Retinal pigment epithelial cell (primary cell): Measurements from ENCODE around the gene NBEAL1.
"Not testable (repeated sequence)": the region's sequence is repeated elsewhere in the genome, so short reads cannot be mapped to it uniquely, and the experiment has no call there.

Experiments used
- DNase-seq: peaks from one replicate; pipeline ENCODE4 v3.0.0-alpha.2; 2010; ENCODE audit warnings: low read depth
- H3K4me3 ChIP-seq: 2 replicates; pipeline ENCODE4 v1.5.1; 2011; ENCODE audit warnings: mild to moderate bottlenecking, low read length, control low read depth, moderate library complexity
- TF ChIP-seq, protein P1 (sequence below): conservative IDR thresholded peaks from 2 replicates; pipeline ENCODE4 v1.5.1; 2011; ENCODE audit warnings: low read depth, low read length, control low read depth, inconsistent platforms

NBEAL1 gene

GRCh38 chr2:203164311-203164935 lies 149.7 kb downstream of the NBEAL1 start:
- TF ChIP-seq, protein P1, sequence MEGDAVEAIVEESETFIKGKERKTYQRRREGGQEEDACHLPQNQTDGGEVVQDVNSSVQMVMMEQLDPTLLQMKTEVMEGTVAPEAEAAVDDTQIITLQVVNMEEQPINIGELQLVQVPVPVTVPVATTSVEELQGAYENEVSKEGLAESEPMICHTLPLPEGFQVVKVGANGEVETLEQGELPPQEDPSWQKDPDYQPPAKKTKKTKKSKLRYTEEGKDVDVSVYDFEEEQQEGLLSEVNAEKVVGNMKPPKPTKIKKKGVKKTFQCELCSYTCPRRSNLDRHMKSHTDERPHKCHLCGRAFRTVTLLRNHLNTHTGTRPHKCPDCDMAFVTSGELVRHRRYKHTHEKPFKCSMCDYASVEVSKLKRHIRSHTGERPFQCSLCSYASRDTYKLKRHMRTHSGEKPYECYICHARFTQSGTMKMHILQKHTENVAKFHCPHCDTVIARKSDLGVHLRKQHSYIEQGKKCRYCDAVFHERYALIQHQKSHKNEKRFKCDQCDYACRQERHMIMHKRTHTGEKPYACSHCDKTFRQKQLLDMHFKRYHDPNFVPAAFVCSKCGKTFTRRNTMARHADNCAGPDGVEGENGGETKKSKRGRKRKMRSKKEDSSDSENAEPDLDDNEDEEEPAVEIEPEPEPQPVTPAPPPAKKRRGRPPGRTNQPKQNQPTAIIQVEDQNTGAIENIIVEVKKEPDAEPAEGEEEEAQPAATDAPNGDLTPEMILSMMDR: no peak
- H3K4me3 ChIP-seq: no peak overlapping the region
- no peak for DNase-seq

GRCh38 chr2:203167751-203168150 lies 153.1 kb downstream of the NBEAL1 start:
- DNase-seq: no peak
- no peak overlapping the region for H3K4me3 ChIP-seq
- TF ChIP-seq, protein P1: no peak

- no peak overlapping the region for H3K4me3 ChIP-seq
- TF ChIP-seq, protein P1: no peak
- no peak for DNase-seq
These were observed 155.8 kb downstream of the NBEAL1 start for GRCh38 chr2:203170502-203170901.

GRCh38 chr2:203175371-203175770 lies 160.7 kb downstream of the NBEAL1 start:
- DNase-seq: no peak
- H3K4me3 ChIP-seq: no peak overlapping the region
- TF ChIP-seq, protein P1: no peak

GRCh38 chr2:203177361-203177760 lies 162.7 kb downstream of the NBEAL1 start:
- TF ChIP-seq, protein P1: no peak
- no peak overlapping the region for H3K4me3 ChIP-seq
- DNase-seq: no peak

- H3K4me3 ChIP-seq: no peak overlapping the region
- TF ChIP-seq, protein P1: no peak
- no peak for DNase-seq
These were observed 171.2 kb downstream of the NBEAL1 start for GRCh38 chr2:203185864-203186263.

GRCh38 chr2:203190547-203190946 lies 175.9 kb downstream of the NBEAL1 start:
- H3K4me3 ChIP-seq, DNase-seq: not testable (repeated sequence)

- H3K4me3 ChIP-seq, DNase-seq: not testable (repeated sequence)
These were observed 176.4 kb downstream of the NBEAL1 start for GRCh38 chr2:203191026-203191425.
